ENCODE measurements around the gene PFKL.
"Not testable (repeated sequence)": the region's sequence is repeated elsewhere in the genome, so short reads cannot be mapped to it uniquely, and the experiment has no call there.

The PFKL gene

GRCh38 chr21:44294391-44295162 lies 5.3 kb upstream of the PFKL start:
- DNase-seq (ENCODE audit: low read depth), result no peak

DNA sequence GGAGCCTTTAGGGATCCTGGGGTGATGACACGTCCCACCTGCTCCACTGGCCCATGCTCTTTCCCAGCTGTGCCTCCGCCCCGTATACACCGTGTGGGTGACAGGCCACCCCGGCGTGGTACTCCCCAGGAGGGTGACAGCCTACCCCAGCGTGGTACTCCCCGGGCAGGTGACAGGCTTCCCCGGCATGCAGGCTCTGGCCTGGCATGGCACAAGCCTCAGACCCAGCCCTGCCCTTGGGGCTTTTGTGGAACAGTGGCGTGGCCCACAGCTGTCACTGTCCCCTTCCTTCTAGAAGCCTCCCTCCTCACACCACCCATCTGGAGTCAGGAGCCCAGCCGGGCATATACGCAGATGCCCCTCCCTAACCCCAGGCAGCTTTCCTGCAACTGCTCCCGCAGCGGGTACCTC lies 4.7 kb upstream of the PFKL start:
- DNase-seq (ENCODE audit: low read depth), result no peak

DNA sequence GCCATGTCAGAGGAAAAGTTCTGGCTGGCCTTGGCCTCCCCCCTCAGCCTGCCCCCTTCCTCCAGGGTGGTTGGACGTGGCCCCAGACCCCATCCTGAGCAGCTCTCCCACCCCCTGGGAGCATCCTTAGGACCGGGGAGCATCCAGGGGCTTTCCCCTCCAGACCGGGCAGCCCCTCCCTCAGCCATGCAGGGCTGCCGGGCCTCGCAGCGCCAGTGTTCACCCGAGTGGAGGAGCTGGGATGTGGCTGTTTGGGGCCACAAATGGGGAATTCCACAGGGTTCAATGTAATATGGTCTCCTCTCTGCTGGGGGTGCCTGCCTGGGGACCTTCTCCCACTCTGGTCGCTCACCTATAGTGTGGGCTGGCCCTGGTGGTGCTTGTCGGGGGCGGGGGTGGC lies 4.2 kb upstream of the PFKL start:
- DNase-seq (ENCODE audit: low read depth), result no peak

DNA sequence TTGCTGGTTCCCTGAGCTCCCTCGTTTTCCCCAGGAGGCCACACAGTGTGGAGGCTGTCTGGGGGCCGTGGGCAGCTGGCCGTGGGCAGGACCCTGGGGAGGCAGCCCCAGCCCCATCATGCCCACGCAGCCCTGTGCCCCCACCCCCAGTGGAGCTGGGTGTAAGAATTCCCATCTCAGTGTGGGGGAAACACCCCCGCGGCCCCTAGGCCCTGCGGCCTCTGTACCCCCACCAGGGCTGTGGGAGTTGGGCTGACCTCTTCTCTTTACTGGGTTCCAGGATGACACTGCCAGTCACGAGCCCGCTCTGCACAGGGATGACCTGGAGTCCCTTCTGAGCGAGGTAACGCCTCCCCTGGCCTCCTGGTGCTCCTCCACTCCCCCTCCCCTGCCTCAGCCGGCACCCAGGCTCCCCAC lies 3.7 kb upstream of the PFKL start:
- no peak for DNase-seq (ENCODE audit: low read depth)

- DNase-seq (ENCODE audit: low read depth), result no peak
These were observed 2.9 kb upstream of the PFKL start for GRCh38 chr21:44296916-44297315.

DNA sequence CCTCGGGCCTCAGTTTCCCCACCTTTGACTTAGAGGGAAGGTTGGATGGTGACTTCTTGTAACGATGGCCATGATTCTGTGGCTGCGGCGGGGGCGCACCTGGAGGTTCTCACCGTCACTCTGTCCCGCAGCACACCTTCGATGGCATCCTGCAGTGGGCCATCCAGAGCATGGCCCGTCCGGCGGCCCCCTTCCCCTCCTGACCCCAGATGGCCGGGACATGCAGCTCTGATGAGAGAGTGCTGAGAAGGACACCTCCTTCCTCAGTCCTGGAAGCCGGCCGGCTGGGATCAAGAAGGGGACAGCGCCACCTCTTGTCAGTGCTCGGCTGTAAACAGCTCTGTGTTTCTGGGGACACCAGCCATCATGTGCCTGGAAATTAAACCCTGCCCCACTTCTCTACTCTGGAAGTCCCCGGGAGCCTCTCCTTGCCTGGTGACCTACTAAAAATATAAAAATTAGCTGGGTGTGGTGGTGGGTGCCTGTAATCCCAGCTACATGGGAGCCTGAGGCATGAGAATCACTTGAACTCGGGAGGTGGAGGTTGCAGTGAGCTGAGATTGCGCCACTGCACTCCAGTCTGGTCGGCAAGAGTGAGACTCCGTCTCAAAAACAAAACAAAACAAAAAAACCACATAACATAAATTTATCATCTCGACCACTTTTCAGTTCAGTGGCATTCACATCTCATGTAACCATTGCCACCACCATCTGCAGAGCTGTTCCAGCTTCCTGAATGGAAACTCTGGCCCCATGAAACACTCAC lies 2.1 kb upstream of the PFKL start:
- DNase-seq (ENCODE audit: low read depth), result peak; percentile 44

DNA sequence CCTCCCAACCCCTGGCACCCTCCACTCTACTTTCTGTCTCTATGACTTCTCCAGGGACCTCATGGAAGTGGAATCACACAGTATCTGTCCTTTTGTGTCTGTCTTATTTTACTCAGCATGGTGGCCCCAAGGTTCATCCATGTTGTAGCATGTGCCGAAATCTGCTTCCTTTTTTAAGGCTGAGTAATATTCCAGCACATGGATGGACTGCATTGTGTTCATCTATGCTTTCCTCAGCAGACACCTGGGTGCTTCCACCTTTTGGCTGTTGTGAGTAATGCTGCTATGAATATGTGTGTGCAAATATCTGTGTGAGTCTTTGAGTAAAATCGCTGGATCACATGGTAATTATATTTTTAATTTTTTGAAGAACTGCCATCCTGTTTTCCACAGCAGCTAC lies 1.6 kb upstream of the PFKL start:
- DNase-seq (ENCODE audit: low read depth), result no peak

GRCh38 chr21:44299085-44299457 lies 782 bp upstream of the PFKL start:
- no peak for DNase-seq (ENCODE audit: low read depth)

- no peak for DNase-seq (ENCODE audit: low read depth)
These were observed 558 bp downstream of the PFKL start for GRCh38 chr21:44300262-44300959.

DNA sequence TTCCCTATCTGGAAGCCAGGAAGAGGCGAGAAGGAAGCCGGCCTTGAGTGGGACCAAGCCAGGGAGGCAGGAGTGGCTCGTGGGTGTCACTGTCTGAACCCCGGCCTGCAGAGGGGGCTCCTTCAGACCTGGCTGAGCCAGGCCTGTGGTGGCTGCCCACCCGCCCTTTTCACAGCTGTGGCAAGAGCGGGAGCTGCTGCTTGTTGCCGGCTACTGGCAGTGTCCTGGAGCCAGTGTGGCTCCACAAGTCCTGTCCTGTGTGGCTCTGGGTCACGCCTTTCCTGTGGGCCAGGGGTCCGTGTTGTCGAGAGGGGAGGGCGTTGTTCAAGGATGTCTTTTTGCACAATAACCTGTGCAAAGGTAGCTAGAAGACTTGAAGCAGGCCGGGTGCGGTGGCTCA lies 1.3 kb downstream of the PFKL start:
- no peak for DNase-seq (ENCODE audit: low read depth)

DNA sequence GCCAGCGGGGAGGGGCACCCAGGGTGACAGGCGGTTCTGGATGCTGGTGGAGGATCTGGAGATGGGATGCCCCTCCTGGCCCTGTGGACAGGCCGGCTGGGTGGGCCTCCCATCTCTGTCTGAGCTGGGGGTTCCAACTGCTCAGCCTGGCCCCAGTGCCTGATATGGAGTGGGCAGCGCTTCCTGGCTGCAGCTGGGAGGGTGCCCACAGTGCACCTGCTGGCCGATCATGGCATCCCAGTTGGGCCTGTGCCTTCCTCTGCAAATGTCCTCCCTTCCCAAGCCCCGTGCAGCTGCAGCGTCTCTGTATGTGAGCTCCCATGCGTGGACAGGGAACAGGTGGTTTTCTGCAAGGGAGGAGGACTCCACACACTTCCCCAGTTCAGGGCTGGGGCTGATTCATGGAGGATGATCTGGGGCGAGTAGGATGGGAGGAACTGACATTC lies 2.1 kb downstream of the PFKL start:
- no peak for DNase-seq (ENCODE audit: low read depth)

DNA sequence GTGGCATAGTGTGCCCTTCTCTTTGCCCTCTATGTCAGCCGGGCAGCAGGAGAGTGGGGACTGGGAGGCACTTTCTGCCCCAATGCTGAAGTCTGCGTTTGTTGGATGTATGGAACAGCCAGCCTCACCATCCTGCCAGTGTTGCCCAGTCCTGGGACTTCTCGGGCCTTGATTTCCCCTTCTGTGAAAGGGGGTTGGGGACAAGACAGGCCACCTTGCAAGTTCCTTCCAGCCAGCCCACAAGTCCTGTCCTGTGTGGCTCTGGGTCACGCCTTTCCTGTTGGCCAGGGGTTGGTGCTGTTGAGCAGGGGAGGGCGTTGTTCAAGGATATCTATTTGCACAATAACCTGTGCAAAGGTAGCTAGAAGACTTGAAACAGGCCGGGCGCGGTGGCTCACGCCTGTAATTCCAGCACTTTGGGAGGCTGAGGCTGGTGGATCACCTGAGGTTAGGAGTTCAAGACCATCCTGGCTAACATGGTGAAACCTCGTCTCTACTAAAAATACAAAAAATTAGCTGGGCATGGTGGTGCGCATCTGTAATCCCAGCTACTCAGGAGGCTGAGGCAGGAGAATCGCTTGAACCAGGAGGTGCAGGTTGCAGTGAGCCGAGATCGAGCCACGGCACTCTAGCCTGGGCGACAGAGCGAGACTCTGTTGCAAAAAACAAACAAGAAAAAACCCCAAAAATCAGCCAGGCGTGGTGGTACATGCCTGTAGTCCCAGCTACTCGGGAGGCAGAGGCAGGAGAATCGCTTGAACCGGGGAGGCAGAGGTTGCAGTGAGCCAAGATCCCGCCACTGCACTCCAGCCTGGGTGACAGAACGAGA lies 2.9 kb downstream of the PFKL start:
- not testable (repeated sequence) for DNase-seq (ENCODE audit: low read depth)

DNA sequence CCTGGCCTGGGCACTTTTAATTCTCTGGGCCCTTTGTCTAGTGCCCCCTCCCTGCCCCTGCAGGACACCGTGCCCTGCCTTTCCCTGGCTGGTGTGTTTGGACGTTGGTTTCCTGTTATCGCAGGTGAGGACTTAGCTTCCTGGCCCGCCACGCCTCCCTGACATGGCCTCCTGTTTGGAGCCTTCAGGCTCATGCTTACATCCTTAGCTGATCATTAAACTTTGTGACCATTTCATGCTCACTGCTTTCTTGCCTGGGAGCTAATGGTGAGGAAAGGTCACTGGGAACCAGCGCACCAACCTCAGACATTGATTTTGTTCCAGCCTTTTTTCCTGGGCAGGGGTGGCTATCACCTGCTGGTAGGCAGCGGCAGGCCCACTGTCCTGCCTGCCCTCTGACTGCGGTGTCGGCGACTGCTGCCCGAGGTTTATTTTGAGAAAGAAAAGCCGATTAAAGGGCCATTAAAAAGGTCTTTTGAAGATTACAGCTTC lies 3.7 kb downstream of the PFKL start:
- DNase-seq (ENCODE audit: low read depth), result no peak

GRCh38 chr21:44304011-44304616 lies 4.3 kb downstream of the PFKL start:
- no peak for DNase-seq (ENCODE audit: low read depth)

- no peak for DNase-seq (ENCODE audit: low read depth)
These were observed 5.0 kb downstream of the PFKL start for GRCh38 chr21:44304877-44305293.

- no peak for DNase-seq (ENCODE audit: low read depth)
These were observed 5.8 kb downstream of the PFKL start for GRCh38 chr21:44305691-44306090.

DNA sequence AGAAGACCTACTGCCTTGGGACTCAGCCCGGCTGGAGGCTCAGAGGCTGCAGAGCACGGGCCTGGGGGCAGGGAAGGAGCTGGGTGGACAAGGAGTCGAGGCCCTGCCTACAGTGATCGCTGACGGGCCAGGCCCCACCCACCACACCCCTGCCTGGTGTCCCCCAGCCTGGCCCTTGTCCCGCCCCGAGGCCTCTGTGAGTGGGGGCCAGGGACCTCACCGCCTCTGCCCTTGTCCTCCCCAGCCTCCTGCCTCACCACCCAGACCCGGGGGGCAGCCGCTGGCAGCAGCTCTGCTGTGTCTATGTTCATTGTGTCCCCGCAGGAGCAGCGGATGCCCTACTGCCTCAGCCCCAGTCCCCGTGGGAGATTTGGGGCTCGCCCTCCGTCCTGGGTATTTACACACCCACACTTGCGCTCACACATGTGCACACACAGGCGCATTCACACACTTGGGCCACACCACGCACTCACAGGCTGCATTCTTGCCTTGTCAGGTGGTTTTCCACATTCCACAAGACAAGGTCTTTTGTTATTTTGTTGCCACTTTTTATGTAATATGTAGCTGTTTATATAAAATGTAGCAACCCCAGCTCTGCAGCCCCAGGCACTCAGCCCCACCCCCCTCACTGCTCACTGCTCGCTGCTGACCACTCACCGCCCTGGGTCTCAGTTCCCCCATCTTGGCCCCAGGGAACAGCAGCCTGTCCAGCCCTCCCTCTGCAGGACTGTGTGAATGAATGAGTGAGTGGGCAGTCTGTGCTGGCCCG lies 7.3 kb downstream of the PFKL start:
- DNase-seq (ENCODE audit: low read depth), result no peak

- no peak for DNase-seq (ENCODE audit: low read depth)
These were observed 11.0 kb downstream of the PFKL start for GRCh38 chr21:44310628-44311507.

DNA sequence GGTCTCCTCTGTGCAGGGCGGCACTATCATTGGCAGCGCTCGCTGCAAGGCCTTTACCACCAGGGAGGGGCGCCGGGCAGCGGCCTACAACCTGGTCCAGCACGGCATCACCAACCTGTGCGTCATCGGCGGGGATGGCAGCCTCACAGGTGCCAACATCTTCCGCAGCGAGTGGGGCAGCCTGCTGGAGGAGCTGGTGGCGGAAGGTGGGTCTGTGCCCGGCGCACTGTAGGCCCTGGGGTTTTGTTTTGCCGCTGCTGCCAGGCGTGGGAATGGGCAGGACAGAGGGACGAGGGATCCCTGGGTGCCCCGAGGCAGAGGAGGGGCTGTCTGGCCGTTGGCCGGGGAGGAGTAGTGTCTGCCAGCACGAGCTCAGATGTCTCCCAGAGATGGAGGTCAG lies 12.2 kb downstream of the PFKL start:
- no peak for DNase-seq (ENCODE audit: low read depth)

- DNase-seq (ENCODE audit: low read depth), result no peak
These were observed 12.9 kb downstream of the PFKL start for GRCh38 chr21:44312716-44313115.

All from non-pigmented ciliary epithelial cell (primary cell).